HUES48 (cell line): ENCODE data around the gene MCCD1.
"Not testable (repeated sequence)": the region's sequence is repeated elsewhere in the genome, so short reads cannot be mapped to it uniquely, and the experiment has no call there.

Experiments used
- H3K27ac ChIP-seq: one replicate; pipeline ENCODE4 v1.7.0; 2013; ENCODE audit warnings: low read depth, low read length, inconsistent platforms
- H3K27me3 ChIP-seq: 2 replicates; pipeline ENCODE4 v1.6.1; 2013; ENCODE audit warnings: mild to moderate bottlenecking, low read length; ENCODE audit not compliant: control insufficient read depth, insufficient read depth
- H3K36me3 ChIP-seq: 2 replicates; pipeline ENCODE4 v1.6.1; 2013; ENCODE audit warnings: low read length; ENCODE audit not compliant: control insufficient read depth, insufficient read depth
- H3K4me1 ChIP-seq: 2 replicates; pipeline ENCODE4 v1.6.1; 2013; ENCODE audit warnings: mild to moderate bottlenecking, low read length; ENCODE audit not compliant: control insufficient read depth, insufficient read depth
- H3K4me3 ChIP-seq: 2 replicates; pipeline ENCODE4 v1.5.1; 2013; ENCODE audit warnings: mild to moderate bottlenecking, low read depth, low read length
- H3K9ac ChIP-seq: 2 replicates; pipeline ENCODE4 v1.6.1; 2013; ENCODE audit warnings: mild to moderate bottlenecking, low read depth, low read length, moderate library complexity
- H3K9me3 ChIP-seq: 2 replicates; pipeline ENCODE4 v1.6.1; 2013; ENCODE audit warnings: low read length; ENCODE audit not compliant: control insufficient read depth, insufficient read depth

The MCCD1 gene

GRCh38 chr6:31528821-31529328 is at the start of gene MCCD1:
Gene MCCD1, plus strand, starts transcription at chr6:31528962. Its CDS starts 53 bp downstream, at chr6:31529015.
- H3K27me3 ChIP-seq = no peaks in the 10 kb centered on the region
- H3K27ac ChIP-seq = peak within 1 kb of the TSS; percentile 55
- no peak within 1 kb of the TSS for H3K9ac ChIP-seq
- H3K36me3 ChIP-seq = peaks cover 46% of the 10 kb centered on the region
- H3K4me3 ChIP-seq = no peak within 1 kb of the TSS
- H3K9me3 ChIP-seq = no peaks in the 10 kb centered on the region
- no peaks in the 10 kb centered on the region for H3K4me1 ChIP-seq

DNA sequence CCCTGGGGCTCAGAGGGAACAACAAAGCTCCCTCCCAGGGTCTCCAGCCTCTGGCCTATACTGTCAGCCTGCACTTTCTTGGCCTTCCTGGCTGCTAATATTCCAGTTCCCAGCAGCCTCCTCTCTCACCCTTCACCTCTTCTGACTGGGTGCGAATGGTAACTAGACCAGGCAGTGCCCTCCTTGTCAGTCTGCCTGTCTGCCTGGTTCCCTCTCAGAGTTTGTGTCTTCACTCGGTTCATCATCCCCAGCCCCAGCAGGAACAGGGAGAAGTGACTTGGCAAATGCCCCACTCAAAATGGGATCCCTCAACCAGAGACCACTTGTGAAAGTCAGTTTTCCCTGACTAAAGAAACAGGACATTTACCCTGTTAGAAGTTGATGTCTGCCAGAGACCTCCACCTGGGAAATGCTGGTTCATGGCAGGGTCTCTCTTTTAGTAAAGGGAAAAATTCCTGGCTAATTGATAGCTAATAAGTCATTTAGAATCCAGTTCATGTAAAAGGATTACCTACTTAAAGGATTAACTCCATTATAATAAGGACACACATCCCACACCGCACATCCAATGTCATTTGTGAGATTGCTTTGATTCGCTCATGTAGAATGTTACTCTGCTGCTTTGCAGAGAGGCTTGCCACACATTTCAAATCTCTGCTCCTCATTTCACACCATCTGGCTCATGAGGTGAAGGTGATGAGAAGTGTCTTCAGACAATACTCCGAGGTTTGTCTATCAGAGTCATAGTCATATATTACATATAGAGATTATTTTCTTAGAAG is 49.4 kb upstream of the MCCD1 start:
- H3K4me1 ChIP-seq = no peaks in the 10 kb centered on the region
- no peak overlapping the region for H3K9ac ChIP-seq
- no peaks in the 10 kb centered on the region for H3K27me3 ChIP-seq
- no peaks in the 10 kb centered on the region for H3K36me3 ChIP-seq
- H3K27ac ChIP-seq = no peak overlapping the region
- H3K4me3 ChIP-seq = no peak overlapping the region
- H3K9me3 ChIP-seq = no peaks in the 10 kb centered on the region

DNA sequence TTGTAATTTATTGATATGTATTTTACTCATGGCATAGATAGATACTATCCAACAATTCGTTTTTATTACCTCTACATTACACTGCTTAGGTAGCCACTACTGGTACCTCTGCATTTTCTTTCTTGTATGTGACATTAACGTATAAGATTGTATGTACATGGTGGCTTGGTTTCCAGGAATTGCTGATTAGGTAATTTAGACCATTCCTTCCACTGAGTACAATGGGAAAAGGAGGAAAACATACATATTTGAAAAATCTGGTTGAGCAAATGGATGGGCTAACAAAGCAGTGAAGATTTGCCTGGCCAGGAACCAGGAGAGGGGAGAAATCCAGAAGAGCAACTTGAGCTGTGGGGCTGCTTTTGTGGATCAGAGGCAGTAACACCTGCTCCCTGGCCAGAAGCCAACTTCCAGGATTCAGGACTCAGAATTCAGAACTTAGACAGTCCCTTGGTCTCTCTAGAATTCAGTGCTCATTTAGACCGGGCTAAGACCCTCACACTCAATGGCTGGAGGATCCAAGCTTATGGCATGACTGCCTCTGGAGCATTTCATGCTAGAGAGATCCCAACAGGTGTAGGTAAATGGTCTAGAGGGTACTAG is 48.7 kb upstream of the MCCD1 start:
- no peaks in the 10 kb centered on the region for H3K4me1 ChIP-seq
- H3K9me3 ChIP-seq = no peaks in the 10 kb centered on the region
- no peak overlapping the region for H3K4me3 ChIP-seq
- H3K27me3 ChIP-seq = no peaks in the 10 kb centered on the region
- no peaks in the 10 kb centered on the region for H3K36me3 ChIP-seq
- H3K27ac ChIP-seq = no peak overlapping the region
- H3K9ac ChIP-seq = no peak overlapping the region

- Histone ChIP-seq H3K27me3 (no peaks in the 10 kb centered on the region), H3K27ac (no peak overlapping the region), H3K4me3 (no peak overlapping the region), H3K9ac (no peak overlapping the region), H3K36me3 (no peaks in the 10 kb centered on the region), H3K4me1 (no peaks in the 10 kb centered on the region), H3K9me3 (no peaks in the 10 kb centered on the region)
Measured at GRCh38 chr6:31480574-31480973, 48.2 kb upstream of the MCCD1 start.

DNA sequence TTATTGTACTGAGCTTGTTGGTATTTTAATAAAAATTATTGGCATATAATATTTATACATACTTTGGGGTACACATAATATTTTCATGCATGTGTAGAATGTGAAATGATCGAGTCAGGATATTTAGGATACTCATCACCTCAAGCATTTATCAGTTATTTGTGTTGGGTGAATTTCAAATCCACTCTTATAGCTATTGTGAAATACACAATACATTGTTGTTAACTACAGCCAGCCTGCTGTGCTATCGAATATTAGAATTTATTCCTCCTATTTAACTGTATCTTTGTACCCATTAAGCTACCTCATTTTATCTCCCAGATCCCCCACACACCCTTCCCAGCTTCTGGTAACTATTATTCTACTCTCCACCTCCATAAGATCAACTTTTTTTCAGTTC is 45.4 kb upstream of the MCCD1 start:
- Histone ChIP-seq H3K36me3 (no peaks in the 10 kb centered on the region), H3K27ac (no peak overlapping the region), H3K4me3 (no peak overlapping the region), H3K9me3 (no peaks in the 10 kb centered on the region), H3K27me3 (no peaks in the 10 kb centered on the region), H3K9ac (no peak overlapping the region), H3K4me1 (no peaks in the 10 kb centered on the region)

DNA sequence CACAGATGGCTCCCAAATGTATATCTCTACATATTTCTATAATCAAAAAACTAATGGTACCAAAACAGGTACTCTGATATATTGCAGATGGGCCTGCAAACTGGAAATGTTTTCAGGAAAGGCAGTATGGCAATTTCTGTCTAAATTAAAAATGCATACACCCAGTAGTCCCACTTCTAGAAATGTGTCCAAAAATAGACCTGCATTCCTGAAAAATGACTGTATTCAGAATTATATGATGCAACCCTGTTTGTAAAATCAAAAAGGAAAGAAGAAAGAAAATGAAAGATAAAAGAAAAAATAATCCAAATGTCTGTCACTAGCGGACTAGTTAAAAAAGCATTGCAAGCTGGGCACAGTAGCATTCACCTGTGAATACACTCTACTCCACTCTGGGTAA is 43.7 kb upstream of the MCCD1 start:
- Histone ChIP-seq H3K4me3 (no peak overlapping the region), H3K36me3 (no peaks in the 10 kb centered on the region), H3K27me3 (no peaks in the 10 kb centered on the region), H3K4me1 (no peaks in the 10 kb centered on the region), H3K9ac (no peak overlapping the region), H3K9me3 (no peaks in the 10 kb centered on the region), H3K27ac (no peak overlapping the region)

DNA sequence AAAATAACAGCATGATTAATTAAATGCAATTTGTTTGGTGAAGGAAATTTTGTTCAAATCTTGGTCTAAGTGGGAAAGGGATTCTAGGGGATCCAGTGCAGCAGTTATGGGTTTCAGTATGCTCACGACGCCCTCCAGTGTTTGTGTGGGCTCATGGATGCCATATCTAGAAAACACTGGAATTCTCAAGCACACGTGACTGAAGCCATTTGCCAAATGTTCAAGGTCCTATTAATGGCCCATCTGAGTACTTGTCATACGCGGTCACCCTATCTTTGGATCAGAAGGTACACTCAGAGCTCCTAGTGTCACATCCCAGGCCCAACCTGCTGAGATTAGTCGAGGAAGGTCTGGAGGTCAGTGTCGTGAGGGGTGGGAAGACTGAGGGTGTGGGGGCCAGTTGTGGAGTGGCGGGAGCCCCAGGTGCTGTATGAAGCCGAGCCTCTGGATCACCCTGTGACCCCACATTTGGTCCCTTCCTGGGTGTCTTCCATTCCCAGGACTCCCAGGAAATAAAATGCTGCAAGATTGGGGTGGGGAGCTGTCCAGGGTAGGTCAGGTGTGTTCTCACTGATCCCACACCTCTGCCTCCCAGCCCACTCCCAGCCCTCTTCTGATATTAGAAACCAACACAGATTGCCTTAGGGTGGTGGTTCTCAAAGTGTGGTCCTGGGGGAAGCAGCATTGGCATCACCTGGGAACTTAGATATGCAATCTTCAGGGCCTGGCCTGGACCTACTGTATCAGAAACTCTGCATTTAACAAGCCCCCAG is 42.5 kb upstream of the MCCD1 start:
- H3K27me3 ChIP-seq, H3K9ac ChIP-seq, H3K36me3 ChIP-seq, H3K27ac ChIP-seq, H3K4me3 ChIP-seq, H3K4me1 ChIP-seq, H3K9me3 ChIP-seq: not testable (repeated sequence)

- H3K4me3 ChIP-seq, H3K4me1 ChIP-seq, H3K27ac ChIP-seq, H3K36me3 ChIP-seq, H3K9ac ChIP-seq, H3K9me3 ChIP-seq, H3K27me3 ChIP-seq: not testable (repeated sequence)
Measured at GRCh38 chr6:31487674-31488073, 41.1 kb upstream of the MCCD1 start.

DNA sequence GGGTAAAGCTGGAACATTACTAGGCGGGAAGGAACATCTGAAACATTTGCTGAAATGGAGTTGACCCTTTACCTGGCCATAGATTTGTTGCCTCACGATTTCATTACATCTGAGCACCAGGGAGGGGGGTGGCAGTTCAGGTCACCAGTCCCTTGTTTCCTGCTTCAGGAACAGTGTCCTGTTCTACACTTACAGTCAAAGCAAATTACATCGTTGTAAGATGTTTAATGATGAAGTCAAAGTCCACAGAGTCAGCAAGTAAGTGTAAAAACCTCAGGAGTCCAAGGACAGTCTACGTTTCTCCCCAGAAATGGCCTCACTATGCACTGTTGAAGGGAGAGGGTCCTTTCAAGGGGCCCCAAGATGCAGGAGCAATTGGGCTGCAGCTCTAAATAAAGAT is 39.7 kb upstream of the MCCD1 start:
- Histone ChIP-seq H3K27ac (no peak overlapping the region), H3K27me3 (no peaks in the 10 kb centered on the region; the same call in 1 of the 2 replicates), H3K9ac (no peak overlapping the region), H3K9me3 (no peaks in the 10 kb centered on the region), H3K4me1 (peaks cover 3% of the 10 kb centered on the region; the same call in 1 of the 2 replicates), H3K4me3 (no peak overlapping the region), H3K36me3 (no peaks in the 10 kb centered on the region)

DNA sequence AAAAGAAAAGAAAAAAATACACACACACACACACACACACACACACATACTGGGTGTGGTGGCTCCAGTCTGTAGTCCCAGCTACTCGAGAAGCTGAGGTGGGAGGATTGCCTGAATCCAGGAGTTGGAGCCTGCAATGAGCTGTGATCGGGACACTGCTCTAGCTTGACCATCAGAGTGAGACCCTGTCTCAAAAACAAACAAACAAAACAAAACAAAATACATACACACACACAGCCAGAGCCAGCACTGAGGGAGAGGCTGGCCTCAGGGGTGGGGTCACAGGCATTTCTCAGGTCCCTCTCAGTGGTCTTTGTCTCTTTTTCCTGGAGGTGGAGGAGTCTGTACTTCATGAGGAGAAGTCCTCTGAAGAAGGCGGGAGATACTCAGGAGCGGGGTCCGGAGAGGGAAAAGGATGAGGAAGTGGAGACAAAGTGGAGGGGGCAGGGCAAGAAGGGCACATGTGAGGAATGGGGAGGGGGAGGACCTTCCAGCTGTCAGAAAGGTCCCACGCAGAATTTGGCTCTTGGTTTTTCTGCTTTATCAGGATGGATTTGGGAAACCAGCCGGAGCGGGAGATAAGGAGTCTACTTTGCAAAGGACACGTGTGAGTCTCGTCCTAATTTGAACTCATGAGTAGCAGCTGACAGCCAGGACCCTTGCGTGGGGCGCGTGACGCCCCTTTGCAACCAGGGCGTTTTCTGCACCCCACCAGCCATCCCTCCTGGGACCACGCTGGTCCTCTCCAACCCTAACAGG is 38.5 kb upstream of the MCCD1 start:
- Histone ChIP-seq H3K4me1 (peaks cover 7% of the 10 kb centered on the region), H3K36me3 (no peaks in the 10 kb centered on the region), H3K27me3 (peaks cover 3% of the 10 kb centered on the region), H3K4me3 (no peak overlapping the region), H3K9ac (no peak overlapping the region), H3K9me3 (no peaks in the 10 kb centered on the region), H3K27ac (no peak overlapping the region)
